CD8-positive, alpha-beta memory T cell (primary cell): ENCODE data around the gene ABCA12. TPM values are rescaled to one million over a fixed set of nuclear protein-coding genes. Genes with fewer than 3 reads are reported as not detected.

Experiments
- CTCF ChIA-PET: fragments of 350-600 bp; sonication (Branson Sonifier 250); formaldehyde crosslinking; loops from one replicate; lab custom pipeline; 2021; ENCODE audit warnings: antibody characterized with exemption; lab: Charles Lee
- POLR2A ChIA-PET: fragments of 350-600 bp; sonication (Branson Sonifier 250); formaldehyde crosslinking; loops from one replicate; lab custom pipeline; 2021; ENCODE audit warnings: antibody characterized with exemption; lab: Charles Lee
- DNase-seq, 5 donors: peaks; one replicate each; pipeline versions ENCODE4 v3.0.0 to v3.0.0-alpha.2; 2020 to 2022; ENCODE audit warnings: mixed read lengths in 1 of 5
- H3K27ac ChIP-seq: one replicate; pipeline ENCODE4 v1.7.0; 2013; ENCODE audit warnings: low read depth, mild to moderate bottlenecking, low read length, moderate library complexity
- H3K27me3 ChIP-seq: 2 replicates; pipeline ENCODE4 v1.7.0; 2013; ENCODE audit warnings: low read length, mild to moderate bottlenecking; ENCODE audit not compliant: insufficient read depth, poor library complexity, severe bottlenecking
- H3K36me3 ChIP-seq: 2 replicates; pipeline ENCODE4 v1.7.0; 2013; ENCODE audit warnings: mild to moderate bottlenecking, low read length, moderate library complexity; ENCODE audit not compliant: insufficient read depth
- H3K4me1 ChIP-seq: 2 replicates; pipeline ENCODE4 v1.7.0; 2013; ENCODE audit warnings: mild to moderate bottlenecking, low read length, moderate library complexity; ENCODE audit not compliant: insufficient read depth
- H3K4me3 ChIP-seq: 2 replicates; pipeline ENCODE4 v1.7.0; 2013; ENCODE audit warnings: mild to moderate bottlenecking, low read length
- H3K9me3 ChIP-seq: 2 replicates; pipeline ENCODE4 v1.7.0; 2013; ENCODE audit warnings: mild to moderate bottlenecking, low read length
- H3K27ac Mint-ChIP-seq, 8 donors: one replicate each; pipeline ENCODE4 v1.8.0; 2020 to 2021; ENCODE audit warnings: mixed read lengths in 8 of 8, mild to moderate bottlenecking in 6 of 8, inconsistent platforms in 3 of 8, moderate library complexity in 3 of 8
- H3K27me3 Mint-ChIP-seq, 2 donors: one replicate each; pipeline ENCODE4 v1.8.0; 2020 to 2021; ENCODE audit warnings: mixed read lengths in 2 of 2, mild to moderate bottlenecking in 1 of 2, moderate library complexity in 1 of 2
- H3K36me3 Mint-ChIP-seq, 3 donors: one replicate each; pipeline ENCODE4 v1.8.0; 2020 to 2021; ENCODE audit warnings: mixed read lengths in 3 of 3, inconsistent platforms in 1 of 3, mild to moderate bottlenecking in 1 of 3
- H3K4me1 Mint-ChIP-seq, 3 donors: one replicate each; pipeline ENCODE4 v1.8.0; 2020 to 2021; ENCODE audit warnings: mixed read lengths in 3 of 3, inconsistent platforms in 1 of 3, mild to moderate bottlenecking in 1 of 3
- H3K4me3 Mint-ChIP-seq, 7 donors: one replicate each; pipeline ENCODE4 v1.8.0; 2020 to 2021; ENCODE audit warnings: mixed read lengths in 7 of 7, mild to moderate bottlenecking in 6 of 7, moderate library complexity in 4 of 7, inconsistent platforms in 2 of 7
- H3K9me3 Mint-ChIP-seq, 5 donors: one replicate each; pipeline ENCODE4 v1.8.0; 2020 to 2022; ENCODE audit warnings: mixed read lengths in 5 of 5, mild to moderate bottlenecking in 3 of 5, moderate library complexity in 2 of 5, inconsistent platforms in 1 of 5
- polyA plus RNA-seq: library from polyadenylated mRNA; unstranded; fragments of 300-500 nt; fragmentation: Illumina TruSeq; gene quantifications from one replicate; pipeline ENCODE4 v1.2.3, GENCODE V29; 2021
- total RNA-seq, 2 experiments: library from RNA; stranded (reverse); gene quantifications; one replicate each; pipeline ENCODE4 v1.2.3, GENCODE V29; 2021

ABCA12 gene
- total and polyA plus RNA-seq, 3 experiments from 2014 or later = not detected

DNA sequence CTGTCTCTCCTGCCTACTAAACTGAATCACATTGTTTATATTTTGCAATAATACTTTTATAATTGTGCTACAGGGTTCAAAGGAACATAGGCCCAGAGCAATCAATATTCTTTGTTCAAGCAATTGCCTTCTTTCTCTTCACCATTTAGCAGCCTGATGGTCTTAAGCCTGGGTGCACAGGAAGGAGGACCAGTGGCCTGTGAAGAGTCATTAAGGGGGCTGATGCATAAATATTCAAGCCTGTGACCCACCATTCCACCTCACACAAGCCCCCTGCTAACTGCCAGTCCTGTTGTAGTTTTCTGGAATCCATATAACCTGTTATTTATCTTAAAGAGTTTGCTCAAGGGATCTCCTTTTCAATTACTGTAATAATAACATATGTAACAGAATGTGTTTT is 56.0 kb downstream of the ABCA12 start:
- Histone ChIP-seq H3K27ac (no peak overlapping the region), H3K36me3 (no peaks in the 10 kb centered on the region), H3K27me3 (no peaks in the 10 kb centered on the region), H3K4me3 (no peak overlapping the region), H3K4me1 (no peaks in the 10 kb centered on the region), H3K9me3 (no peaks in the 10 kb centered on the region)
- Mint-ChIP-seq H3K9me3 (no peaks in the 10 kb centered on the region), H3K36me3 (no peaks in the 10 kb centered on the region), H3K27ac (no peak overlapping the region), H3K4me3 (no peak overlapping the region), H3K27me3 (peaks cover 0 to 3% of the 10 kb centered on the region in 2 donors), H3K4me1 (no peaks in the 10 kb centered on the region)
- ChIA-PET CTCF (no interaction called here), POLR2A (no interaction called here)
- no peak for DNase-seq

DNA sequence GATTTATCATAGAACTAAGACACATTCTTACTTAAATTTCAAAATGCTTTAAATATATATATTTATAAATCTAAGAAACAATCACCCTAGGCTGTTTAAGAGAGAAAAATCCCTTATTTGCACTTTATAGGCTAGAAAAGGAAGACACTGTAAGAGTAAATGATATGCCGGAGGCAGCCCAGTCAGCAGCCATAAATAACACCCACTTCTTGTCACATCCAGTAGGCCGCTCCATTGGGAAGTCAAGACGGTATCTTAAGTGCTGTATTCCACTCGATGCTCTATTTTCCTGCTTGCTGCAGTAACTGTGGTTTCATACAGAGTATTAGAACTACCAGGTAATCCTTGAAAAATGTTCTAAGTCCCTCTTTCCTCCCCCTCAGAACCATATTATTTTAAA is 57.9 kb downstream of the ABCA12 start:
- CTCF ChIA-PET = no interaction called here
- H3K9me3 Mint-ChIP-seq = no peaks in the 10 kb centered on the region
- H3K27me3 ChIP-seq = no peaks in the 10 kb centered on the region
- no peak overlapping the region for H3K4me3 ChIP-seq
- H3K27ac ChIP-seq = no peak overlapping the region
- no peaks in the 10 kb centered on the region for H3K4me1 Mint-ChIP-seq
- H3K36me3 Mint-ChIP-seq = no peaks in the 10 kb centered on the region
- H3K4me1 ChIP-seq = no peaks in the 10 kb centered on the region
- H3K27ac Mint-ChIP-seq = no peak overlapping the region
- POLR2A ChIA-PET = no interaction called here
- no peak for DNase-seq
- no peaks in the 10 kb centered on the region for H3K36me3 ChIP-seq
- no peaks in the 10 kb centered on the region for H3K9me3 ChIP-seq
- H3K4me3 Mint-ChIP-seq = no peak overlapping the region
- H3K27me3 Mint-ChIP-seq = peaks cover 0 to 3% of the 10 kb centered on the region in 2 donors

DNA sequence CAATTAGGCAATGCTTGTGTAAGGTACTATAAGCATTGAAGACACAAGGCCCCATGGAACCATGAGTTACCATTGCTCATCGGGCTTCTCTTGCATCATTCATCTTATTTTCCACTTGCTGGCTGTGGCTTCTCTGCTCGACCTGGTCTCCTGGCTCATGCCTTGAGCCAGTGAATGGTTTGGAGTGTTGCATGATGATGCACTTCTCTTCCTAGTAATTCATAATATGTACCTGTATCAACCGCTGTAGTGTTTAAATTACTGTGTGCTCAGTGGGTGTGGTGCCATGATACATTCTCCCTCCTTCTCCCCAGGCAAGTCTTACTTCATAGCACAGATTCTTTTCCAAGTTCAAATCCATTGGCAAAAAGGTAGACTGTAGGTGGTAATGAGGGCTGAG is 66.8 kb downstream of the ABCA12 start:
- H3K27ac ChIP-seq = no peak overlapping the region
- no peak for DNase-seq
- CTCF ChIA-PET = no interaction called here
- peaks cover 0 to 4% of the 10 kb centered on the region in 2 donors for H3K27me3 Mint-ChIP-seq
- H3K4me3 Mint-ChIP-seq = no peak overlapping the region
- H3K9me3 ChIP-seq = no peaks in the 10 kb centered on the region
- H3K36me3 Mint-ChIP-seq = no peaks in the 10 kb centered on the region
- H3K36me3 ChIP-seq = no peaks in the 10 kb centered on the region
- POLR2A ChIA-PET = no interaction called here
- H3K9me3 Mint-ChIP-seq = no peaks in the 10 kb centered on the region
- H3K4me1 ChIP-seq = no peaks in the 10 kb centered on the region
- H3K4me3 ChIP-seq = no peak overlapping the region
- no peaks in the 10 kb centered on the region for H3K27me3 ChIP-seq
- no peak overlapping the region for H3K27ac Mint-ChIP-seq
- H3K4me1 Mint-ChIP-seq = no peaks in the 10 kb centered on the region

DNA sequence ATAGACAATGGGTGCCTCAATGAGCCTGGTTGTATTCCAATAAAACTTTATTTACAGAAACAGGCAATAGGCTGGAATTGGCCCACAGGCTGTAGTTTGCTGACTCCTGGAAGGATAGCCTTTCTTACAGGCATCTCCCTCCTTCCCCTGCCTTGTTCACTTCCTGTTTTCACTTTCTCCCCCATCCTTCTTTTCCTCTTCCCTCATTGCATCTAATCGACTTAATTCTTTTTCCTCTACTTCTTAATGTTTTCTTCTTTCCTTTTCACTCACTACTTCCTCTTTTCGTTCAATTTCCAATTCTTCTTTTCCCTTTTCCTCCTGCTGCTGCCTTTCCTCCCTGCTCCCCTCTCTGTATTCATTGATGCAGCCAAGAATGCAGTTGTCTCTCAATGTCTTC is 70.0 kb downstream of the ABCA12 start:
- POLR2A ChIA-PET = no interaction called here
- H3K4me3 Mint-ChIP-seq = no peak overlapping the region
- Histone ChIP-seq H3K9me3 (no peaks in the 10 kb centered on the region), H3K36me3 (no peaks in the 10 kb centered on the region), H3K27me3 (no peaks in the 10 kb centered on the region), H3K27ac (no peak overlapping the region), H3K4me1 (no peaks in the 10 kb centered on the region), H3K4me3 (no peak overlapping the region)
- CTCF ChIA-PET = no interaction called here
- H3K27ac Mint-ChIP-seq = peak overlapping the region in 1 of 8 donors; percentile 67
- DNase-seq = no peak
- H3K9me3 Mint-ChIP-seq = no peaks in the 10 kb centered on the region
- H3K4me1 Mint-ChIP-seq = no peaks in the 10 kb centered on the region
- no peaks in the 10 kb centered on the region for H3K36me3 Mint-ChIP-seq
- peaks cover 0 to 2% of the 10 kb centered on the region in 2 donors for H3K27me3 Mint-ChIP-seq

DNA sequence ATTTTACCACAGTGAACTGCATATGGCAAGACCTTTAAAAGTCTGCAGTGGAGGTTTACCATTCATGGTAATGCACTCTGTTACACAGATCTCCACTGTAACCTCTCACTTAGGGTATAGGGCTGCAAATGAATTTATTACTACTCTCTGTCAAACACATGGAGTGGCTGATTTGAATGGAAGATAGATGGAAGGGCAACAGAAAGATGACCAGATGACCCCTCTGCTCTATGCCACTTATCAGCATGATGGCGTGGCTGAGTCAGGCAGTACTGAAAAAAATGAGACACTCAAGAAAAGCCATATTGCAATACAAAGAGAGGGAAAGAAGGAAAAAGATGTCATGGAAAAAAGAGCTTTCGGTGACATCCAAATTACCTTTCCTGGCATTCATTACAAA is 72.3 kb downstream of the ABCA12 start:
- H3K4me3 Mint-ChIP-seq = no peak overlapping the region
- ChIA-PET CTCF (no interaction called here), POLR2A (no interaction called here)
- H3K36me3 Mint-ChIP-seq = no peaks in the 10 kb centered on the region
- Histone ChIP-seq H3K4me3 (no peak overlapping the region), H3K36me3 (no peaks in the 10 kb centered on the region), H3K27ac (no peak overlapping the region), H3K27me3 (no peaks in the 10 kb centered on the region), H3K9me3 (no peaks in the 10 kb centered on the region), H3K4me1 (no peaks in the 10 kb centered on the region)
- DNase-seq = no peak
- H3K27me3 Mint-ChIP-seq = no peaks in the 10 kb centered on the region
- no peaks in the 10 kb centered on the region for H3K9me3 Mint-ChIP-seq
- H3K27ac Mint-ChIP-seq = no peak overlapping the region
- H3K4me1 Mint-ChIP-seq = no peaks in the 10 kb centered on the region

DNA sequence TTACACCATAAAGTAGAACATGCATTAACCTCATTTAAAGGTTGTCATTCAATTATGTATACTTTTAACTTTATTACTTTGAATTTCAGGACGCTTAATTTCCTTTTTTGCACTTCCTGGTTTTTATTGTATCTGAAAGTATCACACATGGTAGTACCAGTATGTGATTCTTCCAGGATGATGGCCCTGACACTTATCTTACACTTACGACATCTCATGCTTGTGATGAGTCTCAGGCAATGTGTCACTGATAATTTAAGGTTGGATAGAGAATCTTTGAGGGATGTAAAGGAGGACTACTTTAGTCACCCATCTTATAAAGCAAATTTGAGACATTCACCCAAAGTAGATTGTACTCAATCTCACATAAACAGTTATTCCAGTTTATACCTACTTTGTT is 74.9 kb downstream of the ABCA12 start:
- Mint-ChIP-seq H3K36me3 (no peaks in the 10 kb centered on the region), H3K4me1 (no peaks in the 10 kb centered on the region), H3K27me3 (no peaks in the 10 kb centered on the region), H3K27ac (no peak overlapping the region), H3K4me3 (no peak overlapping the region), H3K9me3 (no peaks in the 10 kb centered on the region)
- H3K36me3 ChIP-seq = no peaks in the 10 kb centered on the region
- no peak for DNase-seq
- H3K4me1 ChIP-seq = no peaks in the 10 kb centered on the region
- H3K27ac ChIP-seq = no peak overlapping the region
- no peak overlapping the region for H3K4me3 ChIP-seq
- ChIA-PET CTCF (no interaction called here), POLR2A (no interaction called here)
- H3K9me3 ChIP-seq = no peaks in the 10 kb centered on the region
- H3K27me3 ChIP-seq = no peaks in the 10 kb centered on the region

DNA sequence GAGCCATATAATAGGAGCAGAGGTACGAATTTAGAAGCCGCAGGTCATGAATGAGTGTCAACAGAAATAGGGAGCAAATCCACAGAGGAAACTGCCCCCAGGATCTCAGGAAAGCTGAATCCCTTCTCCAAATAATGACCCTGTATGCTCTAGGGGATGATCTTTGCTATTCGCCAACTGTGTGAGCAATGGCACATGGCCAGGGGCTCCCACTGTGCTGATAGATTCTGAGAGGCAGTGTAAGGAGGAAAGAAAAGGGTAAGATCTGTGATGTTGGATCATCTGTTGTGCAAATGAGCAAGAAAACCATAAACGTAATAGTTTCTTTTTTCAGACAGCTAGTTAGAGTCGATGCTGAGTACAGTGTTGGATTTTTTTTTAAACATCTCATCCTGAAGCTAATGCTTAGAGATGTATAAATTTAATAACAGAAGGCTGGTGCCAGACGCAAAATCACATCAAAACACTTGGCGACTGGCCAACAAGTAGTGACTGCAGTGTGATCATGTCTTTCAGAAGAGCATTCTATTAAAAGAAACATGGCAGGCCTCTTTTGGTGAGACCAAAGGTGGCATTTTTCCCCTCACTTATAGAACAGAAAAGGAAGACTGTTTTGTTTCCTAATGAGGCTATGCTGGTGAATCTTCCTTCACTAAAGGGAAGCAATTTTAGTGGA is 77.4 kb downstream of the ABCA12 start:
- ChIA-PET CTCF (no interaction called here), POLR2A (no interaction called here)
- no peaks in the 10 kb centered on the region for H3K36me3 Mint-ChIP-seq
- H3K27me3 Mint-ChIP-seq = no peaks in the 10 kb centered on the region
- Histone ChIP-seq H3K27me3 (no peaks in the 10 kb centered on the region), H3K36me3 (no peaks in the 10 kb centered on the region), H3K9me3 (no peaks in the 10 kb centered on the region), H3K27ac (no peak overlapping the region), H3K4me3 (no peak overlapping the region), H3K4me1 (no peaks in the 10 kb centered on the region)
- no peaks in the 10 kb centered on the region for H3K9me3 Mint-ChIP-seq
- no peak for DNase-seq
- no peaks in the 10 kb centered on the region for H3K4me1 Mint-ChIP-seq
- no peak overlapping the region for H3K27ac Mint-ChIP-seq
- H3K4me3 Mint-ChIP-seq = no peak overlapping the region

DNA sequence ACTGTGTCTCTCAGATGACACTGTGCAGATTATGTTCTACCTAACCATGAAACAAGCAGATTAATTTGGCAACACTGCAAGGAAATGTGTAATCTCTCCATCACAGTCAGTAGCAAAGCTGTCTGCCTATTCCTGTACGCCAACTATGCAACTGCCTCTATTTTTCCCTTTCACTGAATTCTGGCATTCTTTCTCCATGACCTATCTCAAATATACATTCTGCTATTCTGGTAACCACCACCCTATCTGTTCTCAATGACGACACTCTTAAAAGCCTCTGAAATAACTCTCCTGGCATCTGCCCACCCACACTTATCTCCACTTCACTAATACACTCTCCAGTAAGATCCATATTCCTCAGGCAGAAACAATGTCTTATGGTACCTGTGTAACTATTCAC is 78.7 kb downstream of the ABCA12 start:
- no peak overlapping the region for H3K27ac Mint-ChIP-seq
- no peak for DNase-seq

More for the DNA sequence above, 78.7 kb downstream of the ABCA12 start:
- H3K27me3 Mint-ChIP-seq = no peaks in the 10 kb centered on the region
- H3K9me3 Mint-ChIP-seq = no peaks in the 10 kb centered on the region
- H3K36me3 Mint-ChIP-seq = no peaks in the 10 kb centered on the region
- Histone ChIP-seq H3K4me3 (no peak overlapping the region), H3K36me3 (no peaks in the 10 kb centered on the region), H3K9me3 (no peaks in the 10 kb centered on the region), H3K27me3 (no peaks in the 10 kb centered on the region), H3K27ac (no peak overlapping the region), H3K4me1 (no peaks in the 10 kb centered on the region)
- ChIA-PET POLR2A (no interaction called here), CTCF (no interaction called here)
- no peaks in the 10 kb centered on the region for H3K4me1 Mint-ChIP-seq
- H3K4me3 Mint-ChIP-seq = no peak overlapping the region
